HCT116 (cell line): ENCODE data around the gene SERINC3. TPM values are rescaled to one million over a fixed set of nuclear protein-coding genes. Genes with fewer than 3 reads are reported as not detected.

Experiments used
- ATAC-seq: fragments of 200-7000 bp; cut with Tn5 transposase; 2 replicates; pipeline ENCODE4 v1.9.1; 2020; ENCODE audit warnings: mild to moderate bottlenecking, moderate library complexity
- BruUV-seq: library from RNA; stranded (reverse); fragments of 400-500 nt; replicated peaks from 2 replicates; lab custom pipeline; 2021; lab: Mats Ljungman, UMichigan
- CTCF ChIA-PET: fragments of 300-600 bp; sonication (Branson Sonifier 250); formaldehyde crosslinking; loops from one replicate; lab custom pipeline; 2021; ENCODE audit warnings: antibody characterized with exemption; lab: Charles Lee
- POLR2A ChIA-PET: fragments of 300-600, 350-600 bp; sonication (Branson Sonifier 250); formaldehyde crosslinking; loops from one replicate; lab custom pipeline; 2021; ENCODE audit warnings: antibody characterized with exemption; lab: Charles Lee
- RAD21 ChIA-PET, 2 experiments: fragments of 300-600 bp; sonication (Branson Sonifier 250); formaldehyde crosslinking; loops; one replicate each; lab custom pipeline; 2023; ENCODE audit warnings: low total read pairs in 2 of 2; ENCODE audit not compliant: uncharacterized antibody in 2 of 2, unreplicated experiment in 2 of 2, low non-redundant PET in 1 of 2; lab: Charles Lee
- DNase-seq: peaks from one replicate; pipeline ENCODE4 v3.0.0-alpha.2; 2010; ENCODE audit warnings: low read depth, low spot score
- H2AFZ ChIP-seq: fragments of 200-600 bp; shearing (Covaris generic), sonication (generic); 2 replicates; pipeline ENCODE4 v1.6.1; 2017; ENCODE audit warnings: low read depth, mixed run types, mixed read lengths, antibody characterized with exemption, low read length; ENCODE audit not compliant: poor library complexity, severe bottlenecking
- H3K27ac ChIP-seq: 2 replicates; pipeline ENCODE4 v1.5.1; 2012; ENCODE audit warnings: low read depth, low read length
- H3K27me3 ChIP-seq: fragments of 200-600 bp; sonication (generic); 2 replicates; pipeline ENCODE4 v1.6.1; 2016; ENCODE audit warnings: mixed run types, low read length, mixed read lengths; ENCODE audit not compliant: insufficient read depth
- H3K36me3 ChIP-seq, 2 experiments: fragments of 200-500 bp in 1 of 2; fragments of 200-600 bp in 1 of 2; sonication (Bioruptor generic) in 1 of 2; sonication (generic) in 1 of 2; 2 replicates each; pipeline versions ENCODE4 v1.5.1 to v1.6.1; 2014 to 2016; ENCODE audit warnings: low read length in 2 of 2, inconsistent platforms in 1 of 2, mixed read lengths in 1 of 2, mixed run types in 1 of 2; ENCODE audit not compliant: insufficient read depth in 2 of 2, control insufficient read depth in 1 of 2
- H3K4me1 ChIP-seq, 2 experiments: fragments of 200-600 bp in 1 of 2; sonication (generic) in 1 of 2; 2 replicates each; pipeline versions ENCODE4 v1.5.1 to v1.6.1; 2012 to 2017; ENCODE audit warnings: low read length in 2 of 2, inconsistent platforms in 1 of 2, mild to moderate bottlenecking in 1 of 2, mixed read lengths in 1 of 2, mixed run types in 1 of 2, moderate library complexity in 1 of 2; ENCODE audit not compliant: insufficient read depth in 2 of 2, control insufficient read depth in 1 of 2
- H3K4me2 ChIP-seq: fragments of 200-600 bp; sonication (generic); 2 replicates; pipeline ENCODE4 v1.6.1; 2017; ENCODE audit warnings: mixed run types, low read length, mixed read lengths
- H3K4me3 ChIP-seq, 2 experiments: fragments of 200-600 bp in 1 of 2; sonication (generic) in 1 of 2; replicated peaks in 1 of 2; 2 replicates each; pipeline ENCODE4 v1.5.1; 2011 to 2016; ENCODE audit warnings: low read length in 2 of 2, control low read depth in 1 of 2, low read depth in 1 of 2, mild to moderate bottlenecking in 1 of 2, mixed read lengths in 1 of 2, mixed run types in 1 of 2
- H3K79me2 ChIP-seq: fragments of 200-600 bp; sonication (generic); 2 replicates; pipeline ENCODE4 v1.6.1; 2017; ENCODE audit warnings: mild to moderate bottlenecking, mixed run types, low read length, moderate library complexity, mixed read lengths; ENCODE audit not compliant: insufficient read depth
- H3K9ac ChIP-seq: fragments of 200-600 bp; sonication (generic); 2 replicates; pipeline ENCODE4 v1.6.1; 2016; ENCODE audit warnings: low read length, mixed read lengths
- H3K9me2 ChIP-seq: fragments of 200-600 bp; sonication (generic), shearing (Covaris generic); 2 replicates; pipeline ENCODE4 v1.6.1; 2017; ENCODE audit warnings: mixed run types, mild to moderate bottlenecking, moderate library complexity; ENCODE audit not compliant: insufficient read depth
- H3K9me3 ChIP-seq, 2 experiments: fragments of 200-500 bp in 1 of 2; fragments of 200-600 bp in 1 of 2; sonication (Bioruptor generic) in 1 of 2; sonication (generic) in 1 of 2; 2 replicates each; pipeline ENCODE4 v1.6.1; 2014 to 2017; ENCODE audit warnings: low read length in 2 of 2, mixed read lengths in 2 of 2, inconsistent platforms in 1 of 2, low read depth in 1 of 2, mild to moderate bottlenecking in 1 of 2, mixed run types in 1 of 2, moderate library complexity in 1 of 2; ENCODE audit not compliant: control insufficient read depth in 1 of 2, insufficient read depth in 1 of 2
- H4K20me1 ChIP-seq: fragments of 200-600 bp; sonication (generic), shearing (Covaris generic); 2 replicates; pipeline ENCODE4 v1.6.1; 2017; ENCODE audit warnings: mixed run types, mild to moderate bottlenecking, moderate library complexity; ENCODE audit not compliant: insufficient read depth
- CBX3 ChIP-seq: IDR thresholded peaks from 2 replicates; pipeline ENCODE4 v1.6.1; 2012; ENCODE audit warnings: low read depth
- CEBPB ChIP-seq: IDR thresholded peaks from 2 replicates; pipeline ENCODE4 v1.6.1; 2012; ENCODE audit warnings: low read depth
- CTCF ChIP-seq, 3 experiments: fragments of 200-600 bp in 1 of 3; sonication (generic) in 1 of 3; IDR thresholded peaks in 2 of 3; conservative IDR thresholded peaks in 1 of 3; 2 replicates each; pipeline ENCODE4 v1.5.1; 2012 to 2017; ENCODE audit warnings: low read depth in 2 of 3, low read length in 2 of 3, antibody characterized with exemption in 1 of 3, borderline replicate concordance in 1 of 3, control low read depth in 1 of 3, mild to moderate bottlenecking in 1 of 3, mixed read lengths in 1 of 3, mixed run types in 1 of 3, moderate library complexity in 1 of 3; ENCODE audit not compliant: insufficient read depth in 1 of 3
- EGR1 ChIP-seq: IDR thresholded peaks from 2 replicates; pipeline ENCODE4 v1.6.1; 2012; ENCODE audit warnings: low read depth
- EZH2 ChIP-seq: fragments of 200-600 bp; sonication (generic); IDR thresholded peaks from 2 replicates; pipeline ENCODE4 v1.6.1; 2017; ENCODE audit warnings: antibody characterized with exemption, mixed run types
- EZH2phosphoT487 ChIP-seq: fragments of 200-600 bp; IDR thresholded peaks from 2 replicates; pipeline ENCODE4 v1.6.1; 2018; ENCODE audit warnings: antibody characterized with exemption, borderline replicate concordance
- FOSL1 ChIP-seq: IDR thresholded peaks from 2 replicates; pipeline ENCODE4 v1.6.1; 2012; ENCODE audit warnings: low read depth
- JUND ChIP-seq: IDR thresholded peaks from 2 replicates; pipeline ENCODE4 v1.6.1; 2012
- POLR2A ChIP-seq: IDR thresholded peaks from 2 replicates; pipeline ENCODE4 v1.7.0; 2011; ENCODE audit warnings: borderline replicate concordance; ENCODE audit not compliant: insufficient read depth, insufficient read length; ENCODE audit errors: extremely low read depth
- SIN3A ChIP-seq: IDR thresholded peaks from 2 replicates; pipeline ENCODE4 v1.6.1; 2012; ENCODE audit warnings: low read depth
- SP1 ChIP-seq: IDR thresholded peaks from 2 replicates; pipeline ENCODE4 v1.6.1; 2012; ENCODE audit warnings: low read depth
- ZNF274 ChIP-seq: fragments of 200-500 bp; sonication (Bioruptor generic); IDR thresholded peaks from 2 replicates; pipeline ENCODE4 v1.6.1; 2014; ENCODE audit warnings: mild to moderate bottlenecking, low read depth, low read length, inconsistent platforms
- intact Hi-C: fragments of 100-400 bp; cut with micrococcal nuclease; formaldehyde crosslinking; loops from 2 replicates; pipeline ENCODE4 v1.10.0; 2022
- total RNA-seq: library from RNA; stranded (reverse); gene quantifications from one replicate; pipeline ENCODE4 v1.2.1, GENCODE V29; 2021; ENCODE audit not compliant: unreplicated experiment
- TF ChIP-seq, protein P1 (sequence below): IDR thresholded peaks from 2 replicates; pipeline ENCODE4 v1.6.1; 2012

Gene SERINC3
- total RNA-seq, 1 experiment from 2014 or later, result 56.8 TPM

DNA sequence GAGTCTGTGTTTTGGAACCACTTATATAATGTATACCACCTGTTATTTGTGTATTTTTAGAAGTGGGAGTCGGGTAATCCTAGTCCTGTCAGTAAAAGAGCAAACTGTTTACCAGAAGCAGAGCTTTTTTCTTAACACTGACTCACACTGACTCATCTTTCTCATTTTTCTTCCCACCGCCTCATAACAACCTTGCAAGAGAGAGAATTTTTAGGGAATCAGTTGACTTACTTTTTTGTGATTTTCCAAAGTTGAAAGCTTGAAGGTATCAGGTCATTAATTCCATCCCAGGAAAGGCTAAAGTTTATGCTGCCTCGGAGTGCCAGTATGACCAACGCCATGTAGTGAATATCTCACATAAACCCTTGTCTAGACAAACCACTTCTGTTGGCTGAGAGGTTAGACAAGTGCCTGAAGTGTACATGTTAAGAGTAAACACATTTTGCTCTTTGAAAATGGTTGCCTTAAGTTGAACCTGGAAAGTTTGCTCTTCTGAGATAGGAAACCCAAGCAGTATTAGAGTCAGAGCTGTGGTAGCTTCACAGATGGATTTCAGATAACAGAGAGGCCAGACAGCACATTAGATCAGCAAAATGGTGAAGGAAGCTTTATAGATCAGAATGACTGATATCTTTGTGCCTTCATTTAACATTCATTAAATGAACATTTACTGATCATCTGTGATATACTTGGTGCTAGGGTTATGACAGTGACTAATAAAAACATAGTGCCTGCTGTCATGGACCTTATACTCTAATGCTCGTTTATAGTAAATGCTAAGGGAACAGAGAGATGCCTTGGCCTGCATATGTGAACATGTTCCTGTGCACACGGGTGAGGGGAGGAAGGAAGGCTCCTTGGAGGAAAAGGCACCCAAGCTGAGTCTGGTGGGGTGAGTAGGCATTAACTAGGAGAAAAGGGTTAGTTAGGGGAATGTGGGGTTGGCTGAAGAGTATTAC is 31.4 kb upstream of the SERINC3 start:
- Histone ChIP-seq H3K27me3 (no peaks in the 10 kb centered on the region), H3K9ac (no peak overlapping the region), H4K20me1 (no peaks in the 10 kb centered on the region), H2AFZ (no peak overlapping the region)
- no peak for DNase-seq
- intact Hi-C loops, result no loop called here
- no TSS peak for BruUV-seq
- ChIA-PET RAD21 (no interaction called here), POLR2A (no interaction called here)
- TF ChIP-seq EGR1 (no peak), FOSL1 (peak; percentile 89), SIN3A (no peak), JUND (peak; percentile 60), SP1 (peak; percentile 43; the same call in 1 of the 2 replicates), EZH2 (no peak), CBX3 (0 out of 2 replicates have a peak, but pooled peaks have one; percentile 27), CEBPB (no peak), POLR2A (no peak)
- TF ChIP-seq, protein P1, sequence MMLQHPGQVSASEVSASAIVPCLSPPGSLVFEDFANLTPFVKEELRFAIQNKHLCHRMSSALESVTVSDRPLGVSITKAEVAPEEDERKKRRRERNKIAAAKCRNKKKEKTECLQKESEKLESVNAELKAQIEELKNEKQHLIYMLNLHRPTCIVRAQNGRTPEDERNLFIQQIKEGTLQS, result no peak
- TF ChIP-seq, all 23 proteins: peak for 4
- peak; percentile 65; the same call in 1 of the 2 replicates for ATAC-seq
- H3K4me2 ChIP-seq, result peak overlapping the region; percentile 51
- CTCF ChIA-PET, result interaction anchor here (1.3 kb wide), 1 partner anchor 23 kb away, joined by 3 read pairs; no protein-coding TSS in a partner anchor
- H3K27ac ChIP-seq, result no peak overlapping the region
- no peak overlapping the region for H3K4me3 ChIP-seq
- no peaks in the 10 kb centered on the region for H3K79me2 ChIP-seq
- no peaks in the 10 kb centered on the region for H3K9me2 ChIP-seq
- no peaks in the 10 kb centered on the region for H3K9me3 ChIP-seq
- H3K4me1 ChIP-seq, result peaks cover 13 to 18% of the 10 kb centered on the region in 2 experiments
- H3K36me3 ChIP-seq, result no peaks in the 10 kb centered on the region

- H3K4me2 ChIP-seq, result peak overlapping the region; percentile 51
- no peaks in the 10 kb centered on the region for H3K36me3 ChIP-seq
- intact Hi-C loops, result no loop called here
- H3K27me3 ChIP-seq, result no peaks in the 10 kb centered on the region
- H3K9me3 ChIP-seq, result no peaks in the 10 kb centered on the region
- TF ChIP-seq EGR1 (no peak), EZH2 (no peak), CTCF (IDR thresholded peaks at IDR 0.05 in 2 of 3, conservative IDR thresholded peaks at IDR 0.05 in 1 of 3; ENCODE audit: borderline replicate concordance in 1 of 3, insufficient read depth in 1 of 3, low read depth in 2 of 3, low read length in 2 of 3) (no peak), ZNF274 (no peak), POLR2A (no peak), SIN3A (0 out of 2 replicates have a peak, but pooled peaks have one; percentile 20), EZH2phosphoT487 (no peak), JUND (no peak)
- TF ChIP-seq, protein P1, result no peak
- no peaks in the 10 kb centered on the region for H3K9me2 ChIP-seq
- ChIA-PET POLR2A (no interaction called here), CTCF (interaction anchor here (1.3 kb wide), 1 partner anchor 24 kb away, joined by 3 read pairs; no protein-coding TSS in a partner anchor), RAD21 (no interaction called here)
- no peak overlapping the region for H2AFZ ChIP-seq
- H4K20me1 ChIP-seq, result no peaks in the 10 kb centered on the region
- peaks cover 13 to 18% of the 10 kb centered on the region in 2 experiments for H3K4me1 ChIP-seq
- no peaks in the 10 kb centered on the region for H3K79me2 ChIP-seq
- ATAC-seq, result no peak
- H3K27ac ChIP-seq, result no peak overlapping the region
- no peak overlapping the region for H3K4me3 ChIP-seq
- DNase-seq, result no peak
- no TSS peak for BruUV-seq
- no peak overlapping the region for H3K9ac ChIP-seq
Measured at GRCh38 chr20:44552568-44552949, 30.7 kb upstream of the SERINC3 start.
